ENCODE data around the gene TMEM208.

TMEM208 gene

GRCh38 chr16:67210069-67210937, 16.6 kb upstream of the TMEM208 start:
- DNase-seq = no peak

GRCh38 chr16:67211674-67212073, 15.3 kb upstream of the TMEM208 start:
- DNase-seq = no peak

- no peak for DNase-seq
These were observed 14.2 kb upstream of the TMEM208 start for GRCh38 chr16:67212766-67213165.

- no peak for DNase-seq
These were observed 13.5 kb upstream of the TMEM208 start for GRCh38 chr16:67213197-67214019.

GRCh38 chr16:67215706-67216105, 11.2 kb upstream of the TMEM208 start:
- no peak for DNase-seq

GRCh38 chr16:67216612-67217490, 10.1 kb upstream of the TMEM208 start:
- DNase-seq = no peak

- DNase-seq = no peak
These were observed 2.9 kb upstream of the TMEM208 start for GRCh38 chr16:67223992-67224391.

GRCh38 chr16:67226295-67226803, 581 bp upstream of the TMEM208 start:
- DNase-seq = no peak

- no peak for DNase-seq
These were observed 614 bp downstream of the TMEM208 start for GRCh38 chr16:67227567-67227921.

- DNase-seq = no peak
These were observed 1.3 kb downstream of the TMEM208 start for GRCh38 chr16:67228034-67228785.

- DNase-seq = no peak
These were observed 2.0 kb downstream of the TMEM208 start for GRCh38 chr16:67228905-67229304.

- no peak for DNase-seq
These were observed 3.2 kb downstream of the TMEM208 start for GRCh38 chr16:67229906-67230808.

GRCh38 chr16:67230809-67231660, 4.1 kb downstream of the TMEM208 start:
- DNase-seq = no peak

- DNase-seq = no peak
These were observed 6.7 kb downstream of the TMEM208 start for GRCh38 chr16:67233596-67233995.

GRCh38 chr16:67234180-67234597, 7.3 kb downstream of the TMEM208 start:
- DNase-seq = no peak

- DNase-seq = no peak
These were observed 9.1 kb downstream of the TMEM208 start for GRCh38 chr16:67235816-67236562.

GRCh38 chr16:67236563-67237395, 9.8 kb downstream of the TMEM208 start:
- peak; percentile 31 for DNase-seq
